ENCODE measurements around the gene UAP1.

- TF ChIP-seq EZH2 (IDR thresholded peaks at IDR 0.05; ENCODE audit: insufficient read depth, poor library complexity, severe bottlenecking) = no peak
- no peak for TF ChIP-seq EZH2phosphoT487 (IDR thresholded peaks at IDR 0.05; ENCODE audit: insufficient read depth, low read depth)
Observed at GRCh38 chr1:162645666-162646065, 84.1 kb downstream of the UAP1 start.

Data from GM23248 (cell line).